ENCODE data around the gene SLC26A5.
A peak's percentile ranks its signal among the peaks of the same experiment; 100 is the strongest.

SLC26A5 gene

GRCh38 chr7:103347507-103348267 is 98.3 kb downstream of the SLC26A5 start, which contains the start of gene PSMC2:
Gene PSMC2, plus strand, starts transcription at chr7:103347643. Its CDS starts 69 bp downstream, at chr7:103347712.
- DNase-seq (ENCODE audit: low spot score), result peak; percentile 91

- no peak for DNase-seq (ENCODE audit: low spot score)
These were observed 99.6 kb downstream of the SLC26A5 start for GRCh38 chr7:103346396-103346795.

- DNase-seq (ENCODE audit: low spot score), result peak; percentile 91
These were observed 101.4 kb downstream of the SLC26A5 start, which contains the start of gene DNAJC2 for GRCh38 chr7:103344453-103345149. Gene DNAJC2, minus strand, starts transcription at chr7:103344767. Its CDS starts 145 bp downstream, at chr7:103344622.

- DNase-seq (ENCODE audit: low spot score), result peak; percentile 31
These were observed 102.1 kb downstream of the SLC26A5 start for GRCh38 chr7:103343758-103344452.

- DNase-seq (ENCODE audit: low spot score), result no peak
These were observed 102.7 kb downstream of the SLC26A5 start for GRCh38 chr7:103343332-103343731.

- DNase-seq (ENCODE audit: low spot score), result no peak
These were observed 104.5 kb downstream of the SLC26A5 start for GRCh38 chr7:103341466-103341865.

DNA sequence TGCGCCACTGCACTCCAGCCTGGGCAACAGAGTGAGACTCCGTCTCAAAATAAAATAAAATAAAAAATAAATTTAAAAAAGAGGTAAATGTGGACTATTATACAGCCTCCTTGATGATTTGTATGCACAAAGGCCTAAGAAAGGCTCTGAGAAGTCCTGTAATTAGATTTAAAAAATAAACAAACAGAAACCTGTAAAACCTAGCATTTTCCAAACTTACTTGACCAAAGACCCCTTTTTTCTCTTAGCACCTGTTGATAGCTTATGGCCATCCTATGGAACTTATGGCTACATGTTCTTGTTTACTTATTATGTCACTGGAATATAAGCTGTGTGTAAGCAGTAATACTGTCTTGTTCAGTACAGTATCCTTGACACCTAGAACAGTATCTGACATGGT is 107.1 kb downstream of the SLC26A5 start:
- DNase-seq (ENCODE audit: low spot score), result no peak

DNA sequence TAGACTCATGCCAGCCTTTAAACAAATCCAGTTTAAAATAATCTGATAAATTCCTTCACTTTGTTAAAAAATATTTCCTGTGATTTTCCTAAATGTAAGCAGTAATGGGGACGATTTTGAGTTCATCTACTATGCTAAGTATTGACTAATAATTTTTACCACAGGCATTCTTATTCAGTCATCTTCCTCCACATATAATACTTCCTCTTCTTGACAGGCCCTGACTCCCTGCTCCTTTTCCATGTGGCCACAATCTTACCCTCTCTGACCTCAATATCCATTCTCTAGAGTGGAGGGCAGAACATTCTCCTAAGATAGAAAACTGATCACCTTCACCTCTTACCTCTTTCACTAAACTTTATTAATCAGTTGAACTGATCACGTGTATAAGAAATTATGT is 109.2 kb downstream of the SLC26A5 start:
- no peak for DNase-seq (ENCODE audit: low spot score)

DNA sequence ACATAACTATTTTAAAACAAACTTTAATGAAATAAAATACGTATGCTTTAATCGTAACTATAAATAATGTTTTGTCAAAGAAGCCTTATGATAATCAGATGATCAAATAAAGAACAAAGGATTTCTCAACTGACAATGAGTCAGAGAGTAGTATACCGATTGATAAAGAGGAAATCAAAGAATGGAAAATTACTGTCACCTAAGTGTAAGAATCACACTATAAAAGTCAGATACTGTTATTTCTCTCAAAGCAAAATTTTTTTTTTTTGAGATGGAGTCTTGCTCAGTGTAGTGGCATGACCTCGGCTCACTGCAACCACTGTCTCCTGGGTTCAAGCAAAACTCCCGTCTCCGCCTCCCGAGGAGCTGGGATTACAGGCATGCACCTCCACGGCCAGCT is 120.3 kb downstream of the SLC26A5 start:
- no peak for DNase-seq (ENCODE audit: low spot score)
